ENCODE measurements around the gene PTPN6. TPM values are rescaled to one million over a fixed set of nuclear protein-coding genes. Genes with fewer than 3 reads are reported as not detected.

PTPN6 gene
- total RNA-seq, 4 donors from 2014 or later = 18.5 to 59.1 (median 39.4) TPM

GRCh38 chr12:6934110-6934509 lies 17.0 kb upstream of the PTPN6 start:
- peak in 1 of 2 donors; percentile 71 for DNase-seq (ENCODE audit: low spot score in 2 of 2)
- Histone ChIP-seq H3K27ac (peak overlapping the region; percentile 50), H3K9me3 (no peaks in the 10 kb centered on the region), H3K27me3 (no peaks in the 10 kb centered on the region), H3K4me3 (no peak overlapping the region), H3K4me1 (peaks cover 62% of the 10 kb centered on the region), H3K36me3 (peaks cover 30% of the 10 kb centered on the region)
- TF ChIP-seq EP300 (IDR thresholded peaks at IDR 0.05) (no peak), POLR2A (IDR thresholded peaks at IDR 0.05) (no peak), CTCF (IDR thresholded peaks at IDR 0.05) (no peak), POLR2AphosphoS5 (IDR thresholded peaks at IDR 0.05) (no peak)
- WGBS = 37% methylated on average over 8 of the region's 8 CpGs

DNA sequence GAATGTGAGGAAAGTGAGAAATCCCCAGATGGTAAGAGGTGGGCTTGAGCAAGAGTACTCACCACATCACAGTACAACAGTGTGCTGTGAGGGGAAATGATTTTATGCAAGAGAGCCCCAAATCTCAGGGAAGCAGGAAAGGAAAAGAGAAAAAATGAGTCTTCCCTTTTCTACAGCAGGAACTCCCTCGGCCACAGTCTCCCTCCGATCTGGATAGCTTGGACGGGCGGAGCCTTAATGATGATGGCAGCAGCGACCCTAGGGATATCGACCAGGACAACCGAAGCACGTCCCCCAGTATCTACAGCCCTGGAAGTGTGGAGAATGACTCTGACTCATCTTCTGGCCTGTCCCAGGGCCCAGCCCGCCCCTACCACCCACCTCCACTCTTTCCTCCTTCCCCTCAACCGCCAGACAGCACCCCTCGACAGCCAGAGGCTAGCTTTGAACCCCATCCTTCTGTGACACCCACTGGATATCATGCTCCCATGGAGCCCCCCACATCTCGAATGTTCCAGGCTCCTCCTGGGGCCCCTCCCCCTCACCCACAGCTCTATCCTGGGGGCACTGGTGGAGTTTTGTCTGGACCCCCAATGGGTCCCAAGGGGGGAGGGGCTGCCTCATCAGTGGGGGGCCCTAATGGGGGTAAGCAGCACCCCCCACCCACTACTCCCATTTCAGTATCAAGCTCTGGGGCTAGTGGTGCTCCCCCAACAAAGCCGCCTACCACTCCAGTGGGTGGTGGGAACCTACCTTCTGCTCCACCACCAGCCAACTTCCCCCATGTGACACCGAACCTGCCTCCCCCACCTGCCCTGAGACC lies 15.6 kb upstream of the PTPN6 start:
- no peak overlapping the region for H3K4me3 ChIP-seq
- no peaks in the 10 kb centered on the region for H3K9me3 ChIP-seq
- peak in 1 of 2 donors; percentile 75 for DNase-seq (ENCODE audit: low spot score in 2 of 2)
- no peaks in the 10 kb centered on the region for H3K27me3 ChIP-seq
- no peak for TF ChIP-seq EP300 (IDR thresholded peaks at IDR 0.05)
- no peak for TF ChIP-seq POLR2A (IDR thresholded peaks at IDR 0.05)
- TF ChIP-seq CTCF (IDR thresholded peaks at IDR 0.05) = no peak
- TF ChIP-seq POLR2AphosphoS5 (IDR thresholded peaks at IDR 0.05) = no peak
- H3K27ac ChIP-seq = no peak overlapping the region
- peaks cover 47% of the 10 kb centered on the region for H3K4me1 ChIP-seq
- H3K36me3 ChIP-seq = peaks cover 30% of the 10 kb centered on the region
- 58% methylated on average over 14 of the region's 14 CpGs for WGBS

DNA sequence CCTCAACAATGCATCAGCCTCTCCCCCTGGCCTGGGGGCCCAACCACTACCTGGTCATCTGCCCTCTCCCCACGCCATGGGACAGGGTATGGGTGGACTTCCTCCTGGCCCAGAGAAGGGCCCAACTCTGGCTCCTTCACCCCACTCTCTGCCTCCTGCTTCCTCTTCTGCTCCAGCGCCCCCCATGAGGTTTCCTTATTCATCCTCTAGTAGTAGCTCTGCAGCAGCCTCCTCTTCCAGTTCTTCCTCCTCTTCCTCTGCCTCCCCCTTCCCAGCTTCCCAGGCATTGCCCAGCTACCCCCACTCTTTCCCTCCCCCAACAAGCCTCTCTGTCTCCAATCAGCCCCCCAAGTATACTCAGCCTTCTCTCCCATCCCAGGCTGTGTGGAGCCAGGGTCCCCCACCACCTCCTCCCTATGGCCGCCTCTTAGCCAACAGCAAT lies 14.9 kb upstream of the PTPN6 start:
- WGBS = 84% methylated on average over 3 of the region's 3 CpGs
- H3K36me3 ChIP-seq = peaks cover 34% of the 10 kb centered on the region
- H3K27ac ChIP-seq = no peak overlapping the region
- no peaks in the 10 kb centered on the region for H3K27me3 ChIP-seq
- no peaks in the 10 kb centered on the region for H3K9me3 ChIP-seq
- no peak overlapping the region for H3K4me3 ChIP-seq
- no peak for TF ChIP-seq POLR2AphosphoS5 (IDR thresholded peaks at IDR 0.05)
- no peak for TF ChIP-seq POLR2A (IDR thresholded peaks at IDR 0.05)
- no peak for TF ChIP-seq EP300 (IDR thresholded peaks at IDR 0.05)
- TF ChIP-seq CTCF (IDR thresholded peaks at IDR 0.05) = no peak
- peak in 1 of 2 donors; percentile 69 for DNase-seq (ENCODE audit: low spot score in 2 of 2)
- peaks cover 42% of the 10 kb centered on the region for H3K4me1 ChIP-seq

- TF ChIP-seq EP300 (IDR thresholded peaks at IDR 0.05) (no peak), CTCF (IDR thresholded peaks at IDR 0.05) (no peak), POLR2A (IDR thresholded peaks at IDR 0.05) (no peak), POLR2AphosphoS5 (IDR thresholded peaks at IDR 0.05) (no peak)
- H3K9me3 ChIP-seq = no peaks in the 10 kb centered on the region
- peaks cover 38% of the 10 kb centered on the region for H3K4me1 ChIP-seq
- H3K4me3 ChIP-seq = peak overlapping the region; percentile 83
- no peaks in the 10 kb centered on the region for H3K27me3 ChIP-seq
- WGBS = 38% methylated on average over 27 of the region's 36 CpGs
- DNase-seq (ENCODE audit: low spot score in 2 of 2) = no peak
- peaks cover 40% of the 10 kb centered on the region for H3K36me3 ChIP-seq
- peak overlapping the region; percentile 94 for H3K27ac ChIP-seq
Measured at GRCh38 chr12:6936636-6937480, 14.3 kb upstream of the PTPN6 start.

Data from suprapubic skin (tissue), 4 donors.